NK-92 treated with Interleukin-12 subunit alpha and Interleukin-12 subunit beta, amount 100 ng/mL, for 24 hours (cell line): ENCODE data around the gene LYZL6.
"Not testable (repeated sequence)": the region's sequence is repeated elsewhere in the genome, so short reads cannot be mapped to it uniquely, and the experiment has no call there.

Experiments
- DNase-seq: peaks from one replicate; lab custom pipeline; 2025; lab: John Stamatoyannopoulos, UW

The LYZL6 gene

DNA sequence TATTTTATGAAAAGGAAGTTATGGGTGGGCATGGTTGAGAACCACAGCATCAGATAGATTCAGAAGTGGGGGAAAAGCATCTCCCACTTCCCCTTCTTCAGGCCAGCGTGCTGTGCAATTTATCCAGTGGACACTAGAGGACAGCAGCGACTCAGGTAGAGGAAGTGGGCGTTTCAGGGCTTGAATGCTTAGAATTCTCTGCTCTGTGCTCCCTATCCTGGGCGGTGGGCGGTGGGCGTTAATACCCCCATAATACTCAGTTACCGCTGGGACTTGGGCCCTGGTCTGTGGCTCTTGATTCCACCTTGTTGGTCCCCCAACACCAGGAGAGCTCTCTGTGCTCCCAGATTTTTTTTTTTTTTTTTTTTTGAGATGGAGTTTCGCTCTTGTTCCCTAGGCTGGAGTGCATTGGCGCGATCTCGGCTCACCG, 3.7 kb upstream of the LYZL6 start:
- peak; percentile 44 for DNase-seq

DNA sequence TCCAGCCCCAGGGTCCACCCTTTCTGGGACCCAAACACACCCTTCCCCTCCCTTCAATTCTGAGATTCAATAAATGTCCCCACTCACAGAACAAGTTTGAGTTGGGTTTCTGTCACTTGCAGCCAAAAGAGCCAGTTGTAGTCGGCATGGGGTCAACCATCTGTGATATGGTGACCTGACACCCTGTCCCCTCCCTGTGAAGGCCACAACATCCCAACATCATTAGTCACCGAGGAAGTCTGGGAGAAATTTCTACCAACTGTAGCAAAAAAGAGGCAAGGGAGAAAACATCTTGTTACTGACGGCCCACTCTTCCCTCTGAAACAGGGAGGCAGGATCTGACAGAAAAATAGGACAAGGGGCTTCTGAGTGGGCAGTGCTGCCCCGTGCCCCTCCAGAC, 638 bp upstream of the LYZL6 start:
- no peak for DNase-seq

DNA sequence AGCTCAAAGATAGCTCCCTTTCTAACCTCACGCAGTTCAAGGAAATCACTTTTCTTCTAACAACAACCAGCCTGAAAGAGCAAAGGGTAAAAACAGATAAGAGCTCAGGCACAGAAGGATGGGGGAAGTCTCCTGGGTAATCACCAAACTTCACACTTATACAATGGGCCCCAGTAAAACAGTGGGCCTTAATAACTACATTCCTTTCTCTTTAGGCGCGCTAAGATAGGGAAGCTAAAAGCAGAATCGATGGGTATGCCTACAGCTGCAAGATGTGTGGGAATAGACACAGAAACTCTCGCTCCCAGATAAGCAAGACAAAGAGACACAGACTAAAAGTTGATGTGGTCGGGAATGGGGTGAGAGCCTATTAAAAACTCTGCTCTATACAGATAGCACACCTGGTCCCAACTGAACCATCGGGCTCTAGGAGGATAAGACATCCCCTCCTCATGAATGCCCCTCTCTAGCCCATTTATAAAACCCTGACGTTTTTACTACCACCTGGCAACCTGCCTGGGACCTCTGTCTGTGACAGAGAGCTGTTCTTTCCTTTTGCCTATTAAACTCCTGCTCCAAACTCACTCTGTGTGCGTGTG, 826 bp downstream of the LYZL6 start:
- no peak for DNase-seq

DNA sequence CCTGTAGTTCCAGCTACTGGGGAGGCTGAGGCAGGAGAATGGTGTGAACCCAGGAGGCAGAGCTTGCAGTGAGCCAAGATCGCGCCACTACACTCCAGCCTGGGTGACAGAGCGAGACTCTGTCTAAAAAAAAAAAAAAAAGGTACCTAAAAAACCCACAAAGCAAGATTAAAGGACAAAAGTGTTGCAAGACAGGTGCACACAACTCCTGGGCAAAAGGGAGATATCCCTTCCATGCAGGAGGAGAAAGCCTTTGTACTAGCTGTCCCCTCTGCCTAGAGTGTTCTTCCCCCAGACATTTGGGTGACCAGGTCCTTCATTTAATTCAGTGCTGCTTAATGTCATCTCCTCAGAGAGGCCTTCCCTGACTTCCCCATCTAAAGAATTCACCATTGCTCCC, 5.0 kb downstream of the LYZL6 start:
- not testable (repeated sequence) for DNase-seq

DNA sequence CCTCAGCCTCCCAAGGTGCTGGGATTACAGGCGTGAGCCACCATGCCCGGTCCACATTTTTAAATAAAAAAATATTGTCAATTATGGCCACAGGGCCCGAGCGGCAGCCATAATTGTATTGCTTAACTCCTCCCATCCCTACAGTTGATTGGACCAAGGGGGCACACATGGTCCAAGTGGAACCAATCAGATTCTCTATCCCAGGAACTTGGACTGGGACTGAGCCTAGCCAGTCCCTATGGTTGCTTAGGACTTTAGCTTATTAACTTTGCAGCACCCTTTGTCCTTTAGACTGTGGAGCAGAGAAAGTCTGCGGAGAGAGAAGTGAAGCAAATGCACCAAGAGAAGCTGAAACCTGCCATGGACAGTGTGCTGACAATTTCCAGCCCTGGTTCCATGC, 7.5 kb downstream of the LYZL6 start:
- DNase-seq, result no peak

DNA sequence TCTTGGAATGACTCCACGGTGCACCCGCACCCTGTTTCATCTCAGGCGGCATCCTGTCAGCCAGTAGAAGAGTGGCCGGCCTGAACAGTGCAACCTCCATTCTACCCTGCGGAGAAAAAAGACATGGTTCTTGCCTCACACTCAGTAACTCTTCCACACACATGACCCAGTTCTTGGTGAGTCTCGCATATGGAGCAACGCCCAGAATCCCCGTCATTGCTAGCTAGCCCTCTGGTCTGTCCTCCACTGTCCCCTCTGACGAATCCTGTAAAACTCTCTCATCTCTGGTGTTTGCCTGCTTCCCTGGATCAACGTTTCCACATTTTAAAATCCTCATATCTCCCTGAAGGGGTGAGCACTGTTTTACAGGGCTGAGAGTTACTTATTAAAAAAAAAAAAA, 8.8 kb downstream of the LYZL6 start:
- no peak for DNase-seq

DNA sequence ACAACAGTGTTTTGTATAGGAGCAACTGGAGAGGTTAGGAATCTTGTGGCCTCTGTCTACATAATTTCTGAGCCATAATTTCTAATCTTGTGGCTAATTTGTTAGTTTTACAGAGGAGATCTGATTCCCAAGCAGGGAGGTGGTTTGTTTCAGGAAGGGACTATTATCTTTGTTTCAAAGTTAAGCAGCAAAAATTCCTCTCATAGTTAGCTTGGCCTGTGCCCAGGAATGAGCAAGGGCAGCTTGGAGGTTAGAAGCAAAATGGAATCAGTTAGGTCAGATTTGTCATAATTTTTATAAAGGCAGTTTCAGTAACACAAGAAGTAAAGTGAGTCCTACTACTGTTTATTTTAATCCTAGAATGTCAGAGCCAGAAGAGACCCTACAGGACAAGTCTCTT, 10.9 kb downstream of the LYZL6 start:
- DNase-seq, result no peak

DNA sequence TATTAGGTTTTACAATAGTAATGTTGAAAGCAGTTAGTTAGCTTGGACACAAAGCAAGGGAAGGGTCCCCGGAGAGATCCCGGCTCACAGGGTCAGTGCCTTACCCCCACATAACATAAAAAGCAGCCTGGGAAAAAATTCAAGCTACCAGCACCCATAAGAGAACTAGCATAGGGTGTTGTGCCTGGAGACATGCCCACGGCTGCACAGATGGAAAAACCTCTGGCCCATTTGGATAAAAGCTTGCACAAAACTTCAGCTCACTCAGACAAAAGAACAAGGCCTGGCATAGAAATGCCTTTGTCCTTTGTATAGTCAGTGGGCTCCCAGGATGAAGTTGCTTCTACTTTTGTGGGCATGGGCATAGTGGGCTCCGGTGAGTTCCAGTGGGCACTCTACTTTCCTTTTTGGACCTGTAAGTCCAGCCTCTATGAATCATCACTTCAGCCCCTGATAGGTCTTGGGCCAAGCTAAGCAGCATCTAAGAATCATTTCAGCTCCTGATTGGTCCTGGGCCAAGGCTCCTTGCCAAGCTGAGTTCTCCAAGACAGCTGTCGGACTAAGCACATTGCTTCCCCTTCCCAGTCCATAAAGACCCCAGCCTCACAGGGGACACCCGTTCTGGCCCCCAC, 11.6 kb downstream of the LYZL6 start:
- no peak for DNase-seq

DNA sequence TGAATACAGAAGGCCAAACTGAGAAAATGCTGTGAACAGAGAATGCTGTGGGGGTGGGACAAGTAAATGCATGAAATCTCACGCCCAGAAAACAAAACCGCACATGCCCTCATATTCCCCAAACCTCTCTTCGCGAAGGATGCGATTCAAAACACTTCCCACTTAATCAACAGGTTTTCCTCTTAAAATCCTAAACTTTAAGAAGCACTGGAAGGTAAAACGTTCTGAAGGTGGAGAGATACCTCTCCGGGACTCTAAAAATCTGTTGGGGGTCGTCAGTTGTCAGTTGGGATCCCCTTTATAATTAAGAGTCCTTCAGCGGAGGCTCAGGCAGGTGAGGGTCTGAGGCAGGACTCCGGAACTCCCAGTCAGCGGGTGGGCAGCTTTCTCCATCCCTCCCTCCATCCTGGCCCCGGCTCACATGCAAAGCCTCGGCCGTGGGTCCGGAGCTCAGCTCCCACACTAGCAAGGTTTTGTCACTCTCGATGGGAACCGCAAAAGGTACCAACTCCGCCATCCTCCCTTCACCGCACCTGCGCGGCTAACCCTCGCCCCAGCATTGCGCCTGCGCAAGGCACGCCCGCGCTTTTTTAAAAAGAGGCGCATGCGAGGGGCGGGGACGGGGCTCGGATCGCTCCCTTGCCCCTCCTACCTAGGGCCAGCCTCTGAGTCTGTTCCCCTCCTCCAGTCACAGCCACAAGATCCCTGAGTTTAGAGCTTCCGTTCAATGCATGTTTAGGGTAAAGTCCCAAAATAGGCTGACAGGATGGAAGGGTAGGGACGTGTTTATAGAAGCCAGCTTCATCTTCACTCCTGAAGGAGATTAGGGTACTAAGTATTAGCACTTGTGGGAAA, 13.1 kb downstream of the LYZL6 start, which contains the start of gene RDM1:
TSS of gene RDM1 (minus strand) at position 563 of the 855 bp plus-strand sequence. CDS start at position 517, 46 bp downstream.
- peak; percentile 90 for DNase-seq

DNA sequence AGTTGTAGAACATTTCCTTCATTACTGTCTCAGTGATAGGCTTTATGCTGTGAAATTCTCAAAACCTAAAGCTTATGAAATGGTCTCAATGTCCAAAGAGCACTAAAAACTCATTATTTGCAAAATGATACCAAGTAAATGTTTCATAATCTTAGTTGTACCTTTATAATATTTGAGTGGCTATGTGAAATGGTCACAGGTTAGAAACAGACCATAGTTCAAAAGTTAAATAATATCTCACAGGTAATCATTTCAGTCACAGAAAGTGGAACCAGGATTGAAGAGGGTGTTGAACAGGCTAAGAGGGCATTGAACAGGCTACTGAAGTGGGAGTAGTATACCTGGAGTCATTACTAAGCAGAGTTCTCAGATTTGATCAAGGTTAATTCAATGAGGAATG, 15.8 kb downstream of the LYZL6 start:
- no peak for DNase-seq

DNA sequence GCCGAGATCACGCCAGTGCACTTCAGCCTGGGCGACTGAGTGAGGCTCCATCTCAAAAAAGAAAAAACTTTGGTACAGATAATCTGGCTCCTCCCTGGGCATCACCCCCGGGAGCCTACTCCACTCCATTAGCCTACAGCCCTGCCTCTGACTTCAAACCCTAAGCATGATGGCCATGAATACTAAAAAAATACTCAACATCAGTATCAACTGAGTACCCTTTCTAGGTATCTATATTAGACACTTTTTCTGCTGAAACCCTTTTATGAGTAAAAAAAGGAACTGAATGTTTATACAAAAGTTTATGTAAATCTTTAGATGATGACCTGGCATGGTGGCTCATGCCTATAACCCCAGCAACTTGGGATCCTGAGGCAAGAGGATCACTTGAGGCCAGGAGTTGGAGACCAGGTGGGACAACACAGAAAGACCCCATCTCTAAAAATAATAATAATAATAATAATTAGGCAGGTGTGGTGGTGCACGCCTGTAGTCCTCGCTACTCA, 19.9 kb downstream of the LYZL6 start:
- no peak for DNase-seq

DNA sequence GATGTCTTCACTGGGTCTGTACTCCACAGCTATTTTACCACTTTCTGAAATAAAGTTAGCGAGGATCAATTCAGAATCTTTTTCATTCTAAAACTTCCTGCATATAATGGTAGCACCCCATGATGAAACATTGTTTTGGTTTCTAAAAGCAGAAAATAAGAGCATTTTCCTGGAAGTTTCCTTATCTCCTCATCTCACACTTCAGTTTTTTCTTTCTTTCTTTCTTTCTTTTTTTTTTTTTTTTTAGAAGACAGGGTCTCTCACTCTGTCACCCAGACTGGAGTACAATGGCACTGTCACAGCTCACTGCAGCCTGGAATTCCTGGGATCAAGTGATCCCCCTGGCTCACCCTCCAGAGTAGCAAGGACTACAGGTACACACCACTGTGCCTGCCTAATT, 23.3 kb downstream of the LYZL6 start:
- DNase-seq, result no peak

DNA sequence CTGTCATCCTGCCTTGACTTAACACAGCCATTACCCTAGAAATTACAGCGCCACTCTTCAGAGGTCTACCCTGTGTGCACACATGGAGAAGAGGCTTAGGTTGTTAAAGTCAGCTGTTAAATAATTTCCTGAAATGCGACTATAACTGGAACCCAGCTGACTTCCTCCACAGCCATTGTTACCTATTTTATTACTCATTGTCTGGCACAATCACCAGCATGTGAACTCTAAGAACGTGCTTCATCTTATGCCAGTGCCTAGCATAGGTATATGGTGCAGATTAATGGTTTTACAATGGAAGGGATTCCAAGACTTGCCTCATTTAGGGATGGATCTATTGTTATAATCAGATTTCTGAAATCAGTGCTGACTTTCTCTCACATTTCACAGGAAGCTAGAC, 24.8 kb downstream of the LYZL6 start:
- DNase-seq, result no peak

DNA sequence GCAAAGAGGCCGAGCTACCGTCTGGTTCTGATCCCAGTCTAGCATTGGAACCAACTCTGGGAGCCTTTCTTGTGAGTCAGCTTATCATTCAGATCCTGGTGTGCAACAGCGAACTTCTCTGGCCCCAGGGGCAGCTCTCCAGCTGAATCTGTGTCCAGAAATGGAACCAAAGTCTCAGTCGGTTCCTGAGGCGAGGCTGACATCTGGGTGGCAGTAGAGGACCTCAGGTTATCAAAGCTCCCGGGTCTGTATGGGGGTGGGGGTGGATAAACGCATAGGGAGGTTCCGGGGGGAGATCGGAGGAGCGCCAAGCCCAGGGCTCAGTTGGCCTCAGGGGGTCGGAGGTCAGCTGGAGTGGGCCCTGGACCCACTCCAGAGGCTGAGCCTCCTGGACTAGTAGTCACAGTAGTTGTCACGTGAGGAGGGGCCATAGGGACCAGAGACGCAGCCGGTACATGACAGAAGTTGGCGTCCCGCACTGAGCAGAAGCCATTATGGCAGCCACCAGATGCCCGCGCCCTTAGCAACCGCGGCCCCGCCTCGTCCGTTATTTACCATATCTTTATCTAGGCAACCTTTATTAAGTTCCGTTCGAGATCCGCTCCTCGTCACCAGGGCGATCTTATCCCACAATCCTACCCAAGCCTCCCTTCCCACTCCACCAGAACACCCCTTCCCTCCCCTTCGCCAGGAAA, 25.8 kb downstream of the LYZL6 start:
- no peak for DNase-seq

DNA sequence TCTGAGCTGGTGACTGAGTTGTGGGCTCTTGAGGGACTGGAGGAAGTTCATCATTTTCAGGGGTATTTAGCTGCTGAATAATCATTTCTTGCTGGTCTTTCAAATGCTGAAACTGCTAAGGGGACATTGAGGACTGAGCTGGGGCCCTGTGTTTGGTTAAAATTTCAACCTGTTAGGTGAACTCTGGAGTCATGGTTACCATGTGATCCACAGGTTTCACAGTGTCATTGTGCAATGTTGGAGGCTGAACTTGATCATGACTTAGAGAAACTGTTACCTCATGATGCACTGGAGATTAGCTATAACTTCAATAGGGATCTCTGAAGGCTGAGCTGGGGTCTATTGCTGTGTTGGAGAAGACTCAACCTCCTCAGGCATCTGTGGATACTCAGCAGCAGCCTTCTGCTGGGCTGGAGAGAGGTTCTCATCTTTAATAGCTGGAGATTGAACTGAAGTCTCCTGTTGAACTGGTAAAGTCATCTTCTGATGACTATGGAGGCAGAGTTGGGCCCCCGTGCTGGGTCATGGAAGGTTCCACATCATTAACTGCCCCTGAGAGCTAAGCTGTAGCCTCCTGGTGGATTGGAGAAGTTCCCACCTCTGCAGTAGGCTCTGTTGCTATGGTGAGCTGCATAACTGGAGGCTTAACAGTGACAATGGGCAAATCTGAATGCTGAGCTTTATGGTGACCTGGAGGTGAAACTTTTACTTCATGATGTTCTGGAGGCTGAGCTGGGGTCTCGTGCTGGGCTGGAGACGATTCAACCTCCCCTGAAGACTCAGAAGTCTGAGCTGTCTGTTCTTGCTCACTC, 28.2 kb downstream of the LYZL6 start:
- DNase-seq, result peak; percentile 17

DNA sequence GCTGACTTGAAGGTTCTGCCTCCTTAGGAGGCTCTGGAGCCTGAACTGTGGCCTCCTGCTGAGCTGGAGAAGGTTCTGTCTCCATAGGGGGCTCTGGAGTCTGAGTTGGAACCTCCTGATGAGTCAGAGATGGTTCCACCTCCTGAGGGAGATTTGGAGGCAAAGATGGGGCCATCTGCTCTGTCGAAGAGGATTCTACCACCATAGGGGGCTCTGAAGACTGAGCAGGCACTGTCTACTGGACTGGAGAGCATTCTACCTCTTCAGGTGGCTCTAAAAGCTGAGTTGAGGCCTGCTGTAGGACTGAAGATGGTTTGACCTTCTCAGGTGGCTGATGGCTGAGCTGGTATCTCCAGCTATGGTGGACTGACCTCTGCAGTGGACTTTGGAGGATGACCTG, 29.2 kb downstream of the LYZL6 start:
- DNase-seq, result no peak

DNA sequence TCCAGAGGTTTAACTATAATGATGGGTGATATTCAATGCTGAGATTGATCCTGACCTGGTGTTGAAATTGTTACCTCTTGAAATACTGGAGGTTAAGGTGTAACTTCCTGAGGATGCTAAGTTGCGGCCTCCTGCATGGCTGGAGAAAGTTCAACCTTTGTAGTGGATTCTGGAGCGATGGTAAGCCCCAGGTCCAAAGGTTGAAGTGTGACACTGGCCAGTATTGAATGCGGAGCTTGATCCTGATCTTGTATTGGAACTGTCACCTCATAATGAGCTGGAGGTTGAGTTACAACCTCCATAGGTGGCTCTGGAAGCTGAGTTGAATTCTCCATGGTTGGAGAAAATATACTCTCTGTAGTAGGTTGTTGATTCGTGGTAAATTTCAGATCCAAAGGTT, 29.9 kb downstream of the LYZL6 start:
- no peak for DNase-seq

DNA sequence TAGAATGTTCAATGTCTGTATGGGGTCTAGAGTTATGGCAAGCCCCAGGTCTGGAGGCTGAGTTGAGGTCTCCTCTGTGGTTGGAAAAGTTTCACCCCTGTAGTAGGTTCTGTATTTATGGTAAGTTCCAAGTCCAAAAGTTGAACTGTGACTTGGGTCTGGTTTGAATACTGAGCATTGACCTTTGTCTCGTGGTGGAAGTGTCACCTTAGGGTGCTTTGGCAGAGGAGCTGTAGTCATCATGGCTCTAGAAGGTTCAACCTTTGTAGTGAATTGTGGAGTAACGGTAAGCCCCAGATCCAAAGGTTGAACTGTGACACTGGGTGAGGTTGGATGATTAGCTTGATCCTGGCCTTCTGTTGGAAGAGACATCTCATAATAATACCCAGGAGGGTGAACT, 30.6 kb downstream of the LYZL6 start:
- no peak for DNase-seq

DNA sequence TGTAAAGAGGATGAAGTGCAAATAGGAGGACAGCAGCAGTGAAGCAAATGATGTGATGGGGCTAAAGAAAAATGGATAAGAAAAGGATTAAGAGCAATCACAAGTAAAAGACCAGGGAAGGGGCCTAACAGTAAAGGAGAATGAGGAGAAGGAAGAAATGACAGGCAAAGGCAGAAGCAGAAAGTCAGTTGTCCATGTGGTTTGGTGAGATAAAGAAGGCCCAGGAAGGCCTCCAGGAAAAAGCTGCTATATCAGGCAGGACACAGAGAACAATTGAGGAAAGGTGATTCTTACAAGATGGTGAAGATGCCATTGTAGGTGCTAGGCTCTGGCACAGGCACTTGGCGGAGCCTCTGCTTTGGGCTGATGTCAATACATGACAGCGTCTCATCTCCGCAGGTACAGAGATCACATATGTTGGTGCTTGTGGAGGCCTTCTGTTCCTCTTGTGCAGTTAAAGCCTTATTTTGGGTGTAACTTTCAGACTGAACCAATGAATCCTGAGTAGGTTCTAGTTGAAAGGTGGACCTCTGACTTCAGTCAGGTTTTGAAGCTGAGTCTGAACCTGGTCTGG, 31.1 kb downstream of the LYZL6 start:
- no peak for DNase-seq

DNA sequence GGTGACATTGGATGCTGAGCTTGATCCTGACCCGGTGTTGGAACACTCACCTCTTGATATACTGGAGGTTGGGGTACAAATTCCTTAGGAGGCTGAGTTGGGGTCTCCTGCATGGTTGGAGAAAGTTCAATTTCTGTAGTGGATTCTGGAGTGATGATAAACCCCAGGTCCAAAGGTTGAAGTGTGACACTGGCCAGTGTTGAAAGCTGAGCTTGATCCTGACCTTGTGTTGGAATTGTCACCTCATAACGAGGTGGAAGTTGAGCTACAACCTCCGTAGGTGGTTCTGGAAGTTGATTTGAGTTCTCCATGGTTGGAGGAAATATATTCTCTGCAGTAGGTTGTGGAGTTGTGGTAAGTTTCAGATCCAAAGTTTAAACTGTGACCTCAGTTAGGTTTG, 34.1 kb downstream of the LYZL6 start:
- no peak for DNase-seq

DNA sequence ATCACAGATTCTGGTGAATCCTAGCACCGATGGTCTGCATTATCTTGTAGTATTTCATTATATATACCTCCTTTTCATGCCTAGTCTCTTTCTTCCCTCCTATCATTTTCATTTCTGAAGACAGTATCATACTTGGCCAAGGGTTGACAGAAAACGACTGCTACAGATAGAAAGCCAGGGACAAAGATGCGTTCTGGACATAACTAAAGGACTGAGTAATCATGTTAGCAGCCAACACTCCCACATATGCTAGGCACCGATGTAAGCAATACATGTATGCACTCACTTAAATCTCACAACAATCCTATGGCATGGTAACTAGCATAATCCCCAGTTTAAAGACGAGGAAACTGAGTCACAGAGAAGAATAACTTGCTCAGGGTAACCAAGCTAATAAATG, 35.8 kb downstream of the LYZL6 start:
- no peak for DNase-seq
